Measurements from ENCODE around the gene CD74.

Gene CD74

GRCh38 chr5:150389531-150390266 lies 23.0 kb downstream of the CD74 start:
- no peak for TF ChIP-seq CTCF (conservative IDR thresholded peaks at IDR 0.05; ENCODE audit: low read depth, low read length)
- H3K4me3 ChIP-seq (ENCODE audit: low read length): no peak overlapping the region
- no peak for DNase-seq (ENCODE audit: low read depth)

GRCh38 chr5:150386024-150386855 lies 26.5 kb downstream of the CD74 start:
- no peak for TF ChIP-seq CTCF (conservative IDR thresholded peaks at IDR 0.05; ENCODE audit: low read depth, low read length)
- DNase-seq (ENCODE audit: low read depth): no peak
- H3K4me3 ChIP-seq (ENCODE audit: low read length): no peak overlapping the region

- no peak for TF ChIP-seq CTCF (conservative IDR thresholded peaks at IDR 0.05; ENCODE audit: low read depth, low read length)
- DNase-seq (ENCODE audit: low read depth): no peak
- H3K4me3 ChIP-seq (ENCODE audit: low read length): no peak overlapping the region
These were observed 28.0 kb downstream of the CD74 start for GRCh38 chr5:150384701-150385100.

- no peak overlapping the region for H3K4me3 ChIP-seq (ENCODE audit: low read length)
- TF ChIP-seq CTCF (conservative IDR thresholded peaks at IDR 0.05; ENCODE audit: low read depth, low read length): no peak
- no peak for DNase-seq (ENCODE audit: low read depth)
These were observed 34.6 kb downstream of the CD74 start for GRCh38 chr5:150377964-150378694.

GRCh38 chr5:150376799-150377771 lies 35.6 kb downstream of the CD74 start:
- no peak overlapping the region for H3K4me3 ChIP-seq (ENCODE audit: low read length)
- TF ChIP-seq CTCF (conservative IDR thresholded peaks at IDR 0.05; ENCODE audit: low read depth, low read length): no peak
- no peak for DNase-seq (ENCODE audit: low read depth)

- no peak overlapping the region for H3K4me3 ChIP-seq (ENCODE audit: low read length)
- TF ChIP-seq CTCF (conservative IDR thresholded peaks at IDR 0.05; ENCODE audit: low read depth, low read length): no peak
- no peak for DNase-seq (ENCODE audit: low read depth)
These were observed 38.1 kb downstream of the CD74 start for GRCh38 chr5:150374651-150375050.
